ENCODE measurements around the gene SRGAP1.

GRCh38 chr12:64054079-64054520 is 209.6 kb downstream of the SRGAP1 start:
- TF ChIP-seq CTCF (IDR thresholded peaks at IDR 0.05) (no peak), POLR2A (IDR thresholded peaks at IDR 0.05) (no peak), EP300 (IDR thresholded peaks at IDR 0.05) (no peak), POLR2AphosphoS5 (IDR thresholded peaks at IDR 0.05) (no peak)

Data from gastroesophageal sphincter (tissue), 3 donors.